ENCODE results near the gene ZNF212.
"Not testable (repeated sequence)": the region's sequence is repeated elsewhere in the genome, so short reads cannot be mapped to it uniquely, and the experiment has no call there.

Gene ZNF212

DNA sequence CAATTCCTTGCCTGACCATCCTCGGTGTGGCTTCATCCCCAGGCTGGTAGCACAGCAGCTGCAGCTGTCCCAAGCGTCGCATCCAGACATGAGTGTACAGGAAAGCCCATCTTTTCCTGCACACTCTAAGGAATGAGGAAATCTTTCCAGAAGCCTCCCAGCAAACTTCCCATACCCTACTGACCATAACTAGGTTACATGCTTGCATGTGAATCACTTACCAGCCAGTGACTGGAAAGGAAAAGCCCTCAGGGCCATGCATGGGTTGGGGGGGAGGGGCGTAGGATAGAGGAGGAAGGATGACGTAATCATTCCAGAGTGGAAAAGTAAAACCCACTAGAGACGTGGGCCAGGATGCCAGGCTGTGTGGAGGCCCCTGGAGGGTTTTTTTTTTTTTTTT, 18.9 kb upstream of the ZNF212 start:
- DNase-seq: no peak

DNA sequence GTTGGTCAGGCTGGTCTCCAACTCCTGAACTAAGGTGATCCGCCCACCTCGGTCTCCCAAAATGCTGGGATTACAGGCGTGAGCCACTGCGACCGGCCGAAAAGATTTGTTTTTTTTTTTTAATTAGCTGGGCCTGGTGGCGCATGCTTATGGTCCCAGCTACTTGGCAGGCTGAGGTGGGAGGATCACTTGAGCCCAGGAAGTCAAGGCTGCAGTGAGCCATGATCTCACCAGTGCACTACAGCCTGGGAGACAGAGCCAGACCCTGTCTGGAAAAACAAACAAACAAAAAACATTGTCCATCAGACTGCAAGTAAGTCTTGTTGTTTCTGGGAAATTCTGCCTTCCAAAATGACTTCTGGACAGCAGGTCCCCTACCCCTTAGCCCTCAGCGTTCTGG, 16.3 kb upstream of the ZNF212 start:
- DNase-seq: no peak

- no peak for DNase-seq
Measured at GRCh38 chr7:149223761-149224160, 15.7 kb upstream of the ZNF212 start.

DNA sequence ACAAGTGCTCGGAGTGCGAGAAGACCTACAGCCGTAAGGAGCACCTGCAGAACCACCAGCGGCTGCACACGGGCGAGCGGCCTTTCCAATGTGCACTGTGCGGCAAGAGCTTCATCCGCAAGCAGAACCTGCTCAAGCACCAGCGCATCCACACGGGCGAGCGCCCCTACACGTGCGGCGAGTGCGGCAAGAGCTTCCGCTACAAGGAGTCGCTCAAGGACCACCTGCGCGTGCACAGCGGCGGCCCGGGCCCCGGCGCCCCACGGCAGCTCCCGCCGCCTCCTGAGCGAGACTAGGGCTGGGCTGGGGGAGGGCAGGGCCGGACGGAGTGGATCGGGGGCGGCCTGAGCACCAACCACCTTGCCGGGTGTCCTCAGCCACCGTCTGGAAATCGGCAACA, 15.1 kb upstream of the ZNF212 start:
- DNase-seq: no peak

- DNase-seq: no peak
Measured at GRCh38 chr7:149225106-149225505, 14.3 kb upstream of the ZNF212 start.

DNA sequence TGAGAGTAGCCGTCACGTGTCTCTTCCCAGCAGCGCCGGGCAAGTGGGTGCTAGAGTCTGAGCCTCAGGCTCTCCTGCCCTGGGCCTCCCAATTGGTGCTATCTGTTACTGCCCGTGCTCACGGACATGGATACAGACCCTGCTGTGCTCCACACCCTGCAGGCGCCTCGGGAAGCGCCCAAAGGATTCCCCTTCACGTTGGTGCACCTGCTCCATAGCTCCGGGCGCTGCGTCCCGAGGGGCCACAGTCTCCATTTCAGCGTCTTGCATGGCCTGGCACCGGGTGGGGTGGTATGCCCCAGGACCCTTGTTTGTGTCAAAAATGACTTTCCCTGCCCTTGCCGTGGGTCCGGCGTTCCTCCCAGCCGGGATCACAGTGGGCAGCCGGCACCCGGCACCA, 13.8 kb upstream of the ZNF212 start:
- no peak for DNase-seq

GRCh38 chr7:149226366-149226765, 13.1 kb upstream of the ZNF212 start:
- DNase-seq: not testable (repeated sequence)

GRCh38 chr7:149226840-149227494, 12.5 kb upstream of the ZNF212 start:
- no peak for DNase-seq

- peak; percentile 38 for DNase-seq
Measured at GRCh38 chr7:149228831-149229471, 10.5 kb upstream of the ZNF212 start.

DNA sequence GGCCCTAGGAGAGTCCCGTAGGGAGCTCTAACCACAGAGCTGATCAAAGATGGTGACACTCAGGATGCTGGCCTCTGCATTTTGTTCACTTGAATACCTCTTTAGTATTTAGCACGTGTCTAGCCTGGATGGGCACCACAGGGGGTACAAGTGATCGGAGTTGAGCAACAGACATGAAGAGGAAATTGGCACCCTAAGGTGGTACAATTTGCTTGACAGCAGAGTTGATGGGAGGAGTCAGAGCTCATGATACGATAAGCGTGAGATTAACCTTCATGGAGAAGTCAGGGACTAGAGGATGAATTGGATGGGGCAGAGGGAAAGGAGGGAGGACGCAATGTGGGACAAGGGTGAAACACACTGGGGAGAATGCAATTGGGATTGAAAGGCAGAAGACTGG, 9.9 kb upstream of the ZNF212 start:
- DNase-seq: peak; percentile 57

- DNase-seq: no peak
Measured at GRCh38 chr7:149232362-149232761, 7.1 kb upstream of the ZNF212 start.

- not testable (repeated sequence) for DNase-seq
Measured at GRCh38 chr7:149233655-149234204, 5.7 kb upstream of the ZNF212 start.

GRCh38 chr7:149237502-149237901, 1.9 kb upstream of the ZNF212 start:
- DNase-seq: peak; percentile 17

DNA sequence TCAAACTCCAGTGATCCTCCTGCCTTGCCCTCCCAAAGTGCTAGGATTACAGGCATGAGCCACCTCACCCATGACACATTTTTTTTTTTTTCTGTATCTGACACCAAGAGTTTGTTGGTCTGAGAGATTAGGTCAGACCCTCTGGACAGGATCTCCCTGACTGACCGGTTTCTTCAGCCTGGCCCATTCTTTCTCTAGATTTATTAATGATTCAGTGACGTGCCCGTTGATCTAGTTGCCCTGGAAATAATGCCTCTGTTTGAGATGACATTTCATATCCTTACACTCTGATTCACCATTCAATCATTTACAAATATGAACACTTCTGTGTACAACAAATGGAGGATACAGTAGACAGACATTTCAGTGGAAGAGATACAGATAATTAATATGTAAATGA, 1.4 kb upstream of the ZNF212 start:
- no peak for DNase-seq

GRCh38 chr7:149240637-149241036, 1.2 kb downstream of the ZNF212 start:
- no peak for DNase-seq

- DNase-seq: no peak
Measured at GRCh38 chr7:149241696-149242095, 2.2 kb downstream of the ZNF212 start.

GRCh38 chr7:149245244-149245643, 5.8 kb downstream of the ZNF212 start:
- no peak for DNase-seq

DNA sequence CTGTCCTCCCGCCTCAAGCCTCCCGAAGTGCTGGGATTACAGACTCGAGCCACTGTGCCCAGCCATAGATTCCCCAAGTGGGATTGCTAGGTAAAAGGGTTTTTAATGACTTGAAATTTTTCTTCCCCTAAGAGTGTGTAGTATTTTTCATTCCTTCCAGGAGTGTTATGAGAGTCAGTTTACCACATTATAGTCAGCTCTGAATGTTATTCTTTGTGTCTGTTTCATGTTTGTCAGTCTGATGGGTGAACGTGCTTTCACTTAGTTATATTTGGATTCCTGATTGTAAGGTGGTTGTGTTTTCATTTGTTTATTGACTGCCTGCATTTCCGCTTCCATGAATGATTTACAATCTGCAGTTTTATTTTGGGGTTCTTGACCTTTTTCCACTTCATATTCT, 6.3 kb downstream of the ZNF212 start:
- no peak for DNase-seq

GRCh38 chr7:149248777-149249176, 9.3 kb downstream of the ZNF212 start:
- no peak for DNase-seq

GRCh38 chr7:149250151-149250550, 10.7 kb downstream of the ZNF212 start:
- DNase-seq: not testable (repeated sequence)

DNA sequence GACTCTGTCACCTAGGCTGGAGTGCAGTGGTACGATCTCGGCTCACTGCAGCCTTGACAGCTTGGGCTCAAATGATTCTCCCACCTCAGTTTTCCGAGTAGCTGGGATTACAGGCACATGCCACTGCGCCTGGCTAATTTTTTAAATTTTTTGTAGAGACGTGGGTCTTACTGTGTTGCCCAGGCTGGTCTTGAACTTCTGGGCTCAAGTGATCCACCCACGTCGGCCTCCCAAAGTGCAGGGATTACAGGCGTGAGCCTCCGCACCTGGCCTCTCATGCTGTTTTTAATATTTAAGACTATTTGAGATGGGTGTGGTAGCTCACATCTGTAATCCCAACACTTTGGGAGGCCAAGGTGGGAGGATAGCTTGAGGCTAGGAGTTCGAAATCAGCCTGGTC, 12.1 kb downstream of the ZNF212 start:
- not testable (repeated sequence) for DNase-seq

- no peak for DNase-seq
Measured at GRCh38 chr7:149252378-149252777, 12.9 kb downstream of the ZNF212 start.

DNA sequence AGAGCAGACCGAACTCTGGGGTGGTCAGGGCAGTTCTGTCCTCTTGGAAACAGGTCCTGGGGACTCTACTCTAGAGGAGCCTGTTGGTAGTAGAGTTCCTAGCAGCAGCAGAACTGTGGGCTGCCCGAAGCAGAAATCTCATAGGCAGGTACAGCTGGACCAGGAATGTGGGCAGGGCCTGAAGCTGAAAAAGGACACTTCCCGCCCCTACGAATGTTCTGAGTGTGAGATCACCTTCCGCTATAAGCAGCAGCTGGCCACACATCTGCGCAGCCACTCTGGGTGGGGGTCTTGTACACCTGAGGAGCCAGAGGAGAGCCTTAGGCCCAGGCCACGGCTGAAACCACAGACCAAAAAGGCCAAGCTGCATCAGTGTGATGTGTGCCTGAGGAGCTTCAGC, 14.2 kb downstream of the ZNF212 start:
- no peak for DNase-seq

- DNase-seq: no peak
Measured at GRCh38 chr7:149254181-149254858, 14.9 kb downstream of the ZNF212 start.

All from NCI-H69 (cell line).